ENCODE data around the gene EMC6. TPM values are rescaled to one million over a fixed set of nuclear protein-coding genes. Genes with fewer than 3 reads are reported as not detected.

EMC6 gene
- total RNA-seq, 1 experiment from 2014 or later, result 62.4 TPM

GRCh38 chr17:3689262-3690093 lies 20.9 kb downstream of the EMC6 start:
- no peaks in the 10 kb centered on the region for H3K9me2 ChIP-seq (ENCODE audit: insufficient read depth)
- no peak for TF ChIP-seq YY1 (IDR thresholded peaks at IDR 0.05; ENCODE audit: extremely low read depth, insufficient replicate concordance, low read depth, low read length)
- no peak for TF ChIP-seq POLR2AphosphoS5 (IDR thresholded peaks at IDR 0.05; ENCODE audit: low read depth, low read length)
- TF ChIP-seq ZBTB33 (IDR thresholded peaks at IDR 0.05; ENCODE audit: extremely low read depth, insufficient replicate concordance, low read length), result no peak
- TF ChIP-seq POLR2A (IDR thresholded peaks at IDR 0.05; ENCODE audit: borderline replicate concordance, extremely low read depth, insufficient read depth, insufficient read length), result no peak
- no peak for TF ChIP-seq MAX (IDR thresholded peaks at IDR 0.05)
- TF ChIP-seq CTCF (IDR thresholded peaks at IDR 0.05 in 2 of 3, conservative IDR thresholded peaks at IDR 0.05 in 1 of 3; ENCODE audit: borderline replicate concordance in 1 of 3, insufficient read depth in 1 of 3, low read depth in 2 of 3, low read length in 2 of 3), result no peak
- TF ChIP-seq ELF1 (IDR thresholded peaks at IDR 0.05; ENCODE audit: borderline replicate concordance, low read depth), result no peak
- no peak for TF ChIP-seq ZNF274 (IDR thresholded peaks at IDR 0.05; ENCODE audit: low read depth, low read length)
- no peak for TF ChIP-seq TCF7L2 (IDR thresholded peaks at IDR 0.05; ENCODE audit: borderline replicate concordance, extremely low read depth, insufficient read depth, insufficient read length)
- no peak for TF ChIP-seq CEBPB (IDR thresholded peaks at IDR 0.05; ENCODE audit: low read depth)
- CTCF ChIA-PET, result no interaction called here
- H3K79me2 ChIP-seq (ENCODE audit: insufficient read depth, low read length), result no peaks in the 10 kb centered on the region
- RAD21 ChIA-PET (ENCODE audit: low non-redundant PET in 1 of 2, low total read pairs in 2 of 2, uncharacterized antibody in 2 of 2, unreplicated experiment in 2 of 2), result no interaction called here
- no peak overlapping the region for H2AFZ ChIP-seq (ENCODE audit: low read depth, low read length, poor library complexity, severe bottlenecking)
- no peaks in the 10 kb centered on the region for H3K27me3 ChIP-seq (ENCODE audit: insufficient read depth, low read length)
- H3K9ac ChIP-seq (ENCODE audit: low read length), result no peak overlapping the region
- H3K4me2 ChIP-seq (ENCODE audit: low read length), result no peak overlapping the region
- no peaks in the 10 kb centered on the region for H3K9me3 ChIP-seq (ENCODE audit: control insufficient read depth in 1 of 2, insufficient read depth in 1 of 2, low read depth in 1 of 2, low read length in 2 of 2)
- no peak for DNase-seq (ENCODE audit: low read depth, low spot score)
- intact Hi-C loops (cut with micrococcal nuclease), result no loop called here
- no peak overlapping the region for H3K4me3 ChIP-seq (replicated peaks in 1 of 2; ENCODE audit: low read depth in 1 of 2, low read length in 2 of 2)
- H4K20me1 ChIP-seq (ENCODE audit: insufficient read depth), result no peaks in the 10 kb centered on the region
- peaks cover 0 to 1% of the 10 kb centered on the region in 2 experiments; a peak in 2 of 4 replicates for H3K4me1 ChIP-seq (ENCODE audit: control insufficient read depth in 1 of 2, insufficient read depth in 2 of 2, low read length in 2 of 2)
- H3K36me3 ChIP-seq (ENCODE audit: control insufficient read depth in 1 of 2, insufficient read depth in 2 of 2, low read length in 2 of 2), result no peaks in the 10 kb centered on the region
- no TSS peak for BruUV-seq (replicated peaks)
- POLR2A ChIA-PET, result no interaction called here
- no peak overlapping the region for H3K27ac ChIP-seq (ENCODE audit: low read depth, low read length)
- ATAC-seq, result no peak
